Measurements from ENCODE around the gene PEX5.

Gene PEX5

DNA sequence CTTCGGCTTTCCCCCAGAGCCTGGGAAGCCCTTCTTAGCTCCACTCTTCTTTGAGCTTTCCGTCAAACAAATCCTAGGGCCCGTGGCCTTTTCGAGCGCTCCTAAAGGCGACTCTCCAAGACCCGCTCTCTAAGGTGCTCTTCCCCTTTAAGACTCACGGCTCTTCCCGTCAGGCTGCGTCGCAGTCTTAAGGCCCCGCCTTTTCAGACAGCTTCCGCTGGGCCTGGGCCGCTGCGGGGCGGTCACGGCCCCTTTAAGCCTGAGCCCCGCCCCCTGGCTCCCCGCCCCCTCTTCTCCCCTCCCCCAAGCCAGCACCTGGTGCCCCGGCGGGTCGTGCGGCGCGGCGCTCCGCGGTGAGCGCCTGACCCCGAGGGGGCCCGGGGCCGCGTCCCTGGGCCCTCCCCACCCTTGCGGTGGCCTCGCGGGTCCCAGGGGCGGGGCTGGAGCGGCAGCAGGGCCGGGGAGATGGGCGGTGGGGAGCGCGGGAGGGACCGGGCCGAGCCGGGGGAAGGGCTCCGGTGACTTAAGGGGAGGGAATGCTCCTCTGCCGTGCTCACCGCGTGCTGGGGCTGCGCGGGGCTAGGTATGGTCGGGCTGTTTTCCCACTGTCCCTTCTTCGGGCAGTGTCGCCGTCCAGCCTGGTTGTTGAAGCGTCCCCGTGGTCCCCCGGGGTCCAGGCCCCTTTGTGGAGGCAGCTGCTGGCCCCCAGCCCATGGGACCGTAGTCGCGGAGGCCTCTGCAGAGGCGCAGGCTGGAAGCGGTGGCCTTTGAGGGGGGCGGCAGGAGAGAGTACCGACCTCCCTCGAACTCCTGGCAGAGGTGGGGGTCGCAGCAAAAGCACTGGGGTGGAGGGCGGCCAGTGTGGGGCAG, at the start of gene PEX5:
PEX5 (plus strand) TSS at position 289 of the 870 bp plus-strand sequence. CDS start 692 bp downstream, outside the sequence.
- peak; percentile 50 for DNase-seq

DNA sequence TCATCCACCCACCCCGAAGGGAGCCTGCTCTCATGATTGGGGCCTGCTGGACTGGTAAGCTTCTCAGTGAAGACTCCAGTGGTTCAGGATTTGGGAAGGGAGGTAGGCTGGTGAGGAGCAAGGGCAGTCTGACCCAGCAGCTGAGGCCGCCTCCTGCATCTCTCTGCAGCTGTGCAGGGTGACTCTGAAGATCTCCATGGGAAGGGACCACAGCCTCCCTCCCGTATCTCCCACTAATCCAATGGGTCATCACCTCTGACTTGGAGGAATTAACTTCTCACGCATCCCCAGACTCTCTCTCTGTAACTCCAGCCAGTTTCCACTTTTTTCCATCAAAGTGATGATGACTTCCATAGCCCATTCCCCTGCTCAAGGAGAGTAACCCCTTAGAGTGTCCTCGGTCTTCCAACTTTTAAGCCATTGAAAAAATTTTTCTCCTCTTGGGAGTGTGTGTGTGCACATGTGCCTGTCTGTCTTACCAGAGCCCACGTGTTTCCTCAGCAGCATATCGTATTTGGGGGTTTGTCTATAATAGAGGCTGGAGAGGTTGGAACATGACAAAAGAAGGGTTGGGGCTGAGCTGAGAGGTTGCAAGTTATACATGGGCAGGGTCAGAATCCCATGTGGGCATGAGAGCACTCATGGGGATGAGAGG, 48.0 kb upstream of the PEX5 start:
- no peak for DNase-seq

DNA sequence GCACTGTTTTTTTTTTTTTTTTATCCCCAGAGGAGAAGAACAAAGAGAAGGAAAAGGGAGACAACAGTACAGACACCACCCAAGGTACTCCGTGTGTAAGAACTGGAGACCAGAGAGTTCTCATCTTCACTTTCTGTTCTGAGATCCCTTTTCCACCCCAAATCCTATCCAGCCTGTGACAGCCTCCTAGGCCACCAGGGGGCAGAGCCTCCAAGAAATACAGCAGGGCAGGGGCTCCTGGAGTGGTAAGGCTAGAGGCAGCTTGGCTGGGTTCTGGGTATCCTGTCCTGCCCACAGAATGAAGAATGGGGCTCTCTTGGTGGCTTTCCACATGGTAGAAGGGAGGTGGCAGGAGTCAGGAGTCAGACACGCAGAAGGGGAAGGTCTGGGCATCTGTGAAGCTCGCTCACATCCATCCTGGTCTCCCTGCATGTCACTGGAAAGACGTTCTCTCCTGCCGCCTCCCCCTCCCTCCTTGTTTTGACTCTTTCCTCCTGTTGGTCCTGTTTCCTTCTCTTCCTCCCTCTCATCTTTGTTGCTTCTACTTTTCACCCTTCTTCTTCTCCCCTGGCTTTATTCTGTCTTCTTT, 47.3 kb upstream of the PEX5 start:
- no peak for DNase-seq

DNA sequence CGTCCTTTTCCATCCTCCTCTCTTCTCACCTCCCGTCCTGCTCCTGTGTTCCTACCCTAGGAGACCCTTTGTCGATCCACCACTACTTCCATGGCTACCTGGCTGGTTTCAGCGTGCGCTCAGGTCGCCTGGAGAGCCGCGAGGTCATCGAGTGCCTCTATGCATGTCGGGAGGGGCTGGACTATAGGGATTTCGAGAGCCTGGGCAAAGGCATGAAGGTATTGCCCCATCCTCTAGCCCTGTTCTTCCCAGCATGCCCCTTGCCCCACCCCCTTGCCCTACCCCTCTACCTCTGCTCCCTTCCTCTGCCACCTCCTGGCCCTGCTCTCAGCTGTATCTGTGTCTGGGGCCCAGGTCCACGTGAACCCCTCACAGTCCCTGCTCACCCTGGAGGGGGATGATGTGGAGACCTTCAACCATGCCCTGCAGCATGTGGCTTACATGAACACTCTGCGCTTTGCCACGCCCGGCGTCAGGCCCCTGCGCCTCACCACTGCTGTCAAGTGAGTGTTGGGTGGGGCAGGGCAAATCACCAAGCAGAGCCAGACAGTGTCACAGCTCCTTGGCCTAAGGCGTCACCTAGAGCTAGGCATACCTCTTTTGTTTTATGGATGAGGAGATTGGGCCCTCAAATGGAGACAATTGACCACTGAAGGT, 46.5 kb upstream of the PEX5 start:
- DNase-seq: no peak

DNA sequence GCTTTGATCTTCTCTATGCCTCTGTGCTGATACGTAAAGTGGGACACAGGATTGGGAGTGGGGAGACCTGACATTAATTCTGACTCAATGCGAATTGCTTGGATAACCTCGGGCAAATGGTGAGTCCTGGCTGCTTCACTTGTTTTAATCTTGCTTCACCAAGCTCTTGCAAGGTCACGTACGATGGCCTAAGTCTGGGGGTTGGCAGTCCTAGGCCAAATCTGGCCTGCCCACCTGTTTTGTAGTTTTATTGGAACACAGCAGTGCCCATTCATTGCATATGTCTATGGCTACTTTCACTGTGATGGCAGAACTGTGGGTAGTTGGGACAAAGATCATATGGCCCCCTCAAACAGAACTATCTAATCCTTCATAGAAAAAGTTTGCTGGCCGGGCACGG, 45.9 kb upstream of the PEX5 start:
- no peak for DNase-seq

DNA sequence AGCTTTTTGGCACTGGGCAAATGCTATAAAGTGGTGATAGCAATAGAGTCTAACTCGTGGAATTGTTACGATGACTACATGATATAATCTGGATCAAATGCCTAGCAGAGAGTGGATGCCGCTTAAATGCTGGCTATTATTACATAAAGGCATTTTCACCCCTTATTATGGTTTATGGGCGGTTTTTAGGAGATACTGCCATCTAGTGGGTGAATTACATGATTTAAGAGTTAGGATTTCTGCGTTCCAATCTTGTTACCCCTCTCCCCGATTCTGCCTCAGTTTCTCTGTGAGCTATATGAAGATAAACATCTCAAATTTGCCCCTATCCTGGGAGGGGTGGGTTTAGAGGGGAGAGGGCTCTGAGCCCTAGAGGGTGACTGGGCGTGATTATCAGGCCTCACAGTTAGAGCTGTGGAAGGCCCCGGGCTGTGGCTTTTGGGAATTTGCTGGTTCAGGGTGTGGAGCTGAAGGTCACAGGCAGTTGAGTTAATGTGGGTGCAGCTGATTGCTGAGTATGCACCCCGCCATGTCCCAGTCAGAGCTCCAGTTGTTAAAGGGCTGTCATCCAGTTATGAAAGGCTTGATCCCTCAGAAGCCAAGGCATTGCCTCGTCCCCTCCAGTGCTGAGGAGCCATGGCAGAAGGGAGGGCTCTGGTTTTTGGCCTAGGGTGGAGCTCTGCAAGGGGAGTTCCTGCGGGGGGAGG, 44.9 kb upstream of the PEX5 start:
- no peak for DNase-seq

DNA sequence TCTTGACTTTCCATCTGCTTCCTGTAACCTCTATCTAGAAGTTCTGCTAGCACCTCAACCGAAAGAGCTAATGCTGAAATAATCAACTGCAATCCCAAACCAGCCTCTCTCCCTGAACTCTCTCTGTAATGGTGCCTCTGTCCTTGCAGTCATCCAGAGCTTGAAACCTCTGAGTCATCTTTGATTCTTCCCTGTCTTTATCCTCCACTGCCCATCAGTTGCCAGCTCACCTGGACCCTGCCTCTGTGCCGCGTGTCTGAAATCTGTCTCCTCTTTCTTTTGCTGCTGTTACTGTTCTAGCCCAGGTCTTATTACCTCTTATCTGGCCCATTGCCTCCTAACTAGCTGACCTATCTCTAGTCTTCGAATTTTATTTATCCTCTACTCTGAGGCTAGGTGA, 43.8 kb upstream of the PEX5 start:
- no peak for DNase-seq

DNA sequence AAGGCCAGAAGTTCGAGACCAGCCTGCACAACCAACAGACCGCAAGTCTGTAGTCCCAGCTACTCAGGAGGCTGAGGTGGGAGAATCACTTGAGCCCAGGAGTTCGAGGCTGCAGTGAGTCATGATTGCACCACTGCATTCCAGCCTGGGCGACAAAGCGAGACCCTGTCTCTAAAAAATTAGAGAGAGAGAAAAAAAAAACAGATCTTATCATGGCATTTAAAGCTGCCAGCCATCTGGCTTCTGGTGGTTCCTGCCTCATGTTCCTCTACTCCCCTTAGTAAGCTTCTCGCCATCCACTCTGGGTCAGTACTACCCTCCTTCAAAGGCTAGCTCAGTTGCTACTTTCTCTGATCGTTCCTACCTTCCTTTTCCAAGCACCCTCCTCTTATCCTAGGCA, 43.3 kb upstream of the PEX5 start:
- no peak for DNase-seq

DNA sequence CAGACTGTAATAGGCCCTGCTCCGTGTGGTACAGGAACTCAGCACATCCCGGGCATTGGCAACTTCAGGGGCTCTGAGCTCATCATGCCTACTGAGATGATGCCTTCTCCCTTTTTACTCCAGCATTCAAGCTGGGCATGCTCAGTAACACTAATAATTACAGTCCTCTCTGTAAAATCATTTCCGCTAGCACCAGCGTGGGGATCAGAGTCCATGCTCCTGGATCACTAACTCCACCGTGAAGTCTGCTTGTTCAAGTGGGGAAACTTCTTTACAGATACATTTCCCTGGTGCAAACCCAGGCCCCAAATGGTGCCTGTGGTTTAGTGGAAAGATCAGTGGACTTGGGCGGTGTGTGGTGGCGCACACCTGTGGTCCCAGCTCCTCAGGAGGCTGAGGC, 42.6 kb upstream of the PEX5 start:
- no peak for DNase-seq

DNA sequence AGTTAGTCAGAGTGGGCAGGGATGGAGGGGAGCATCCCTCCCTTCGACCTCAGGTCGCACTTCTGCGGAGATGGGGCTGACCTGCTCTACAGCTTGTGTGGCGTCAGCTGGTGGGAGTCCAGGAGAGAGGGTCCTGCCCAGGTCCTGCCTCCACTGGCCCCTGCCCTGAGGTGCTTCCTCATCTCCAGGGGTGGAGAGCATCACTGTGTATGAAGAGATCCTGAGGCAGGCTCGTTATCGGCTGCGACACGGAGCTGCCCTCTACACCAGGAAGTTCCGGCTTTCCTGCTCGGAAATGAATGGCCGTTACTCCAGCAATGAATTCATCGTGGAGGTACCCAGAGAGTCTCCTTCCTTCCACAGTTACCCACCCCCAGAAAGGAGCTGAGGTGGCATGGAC, 39.1 kb upstream of the PEX5 start:
- DNase-seq: no peak

DNA sequence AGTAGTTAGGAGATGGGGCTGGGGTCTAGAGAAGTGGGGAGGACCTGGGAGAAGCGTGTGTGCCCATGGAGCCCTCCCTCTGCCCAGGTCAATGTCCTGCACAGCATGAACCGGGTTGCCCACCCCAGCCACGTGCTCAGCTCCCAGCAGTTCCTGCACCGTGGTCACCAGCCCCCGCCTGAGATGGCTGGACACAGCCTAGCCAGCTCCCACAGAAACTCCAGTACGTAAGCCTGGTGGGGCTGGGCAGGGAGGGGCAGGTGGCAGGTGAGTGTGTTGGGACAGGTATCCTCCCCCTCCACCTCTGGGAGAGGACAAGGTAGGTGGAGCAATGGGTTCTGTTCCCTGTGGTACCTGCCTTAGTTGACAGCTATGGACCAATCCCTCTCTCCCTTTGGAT, 38.6 kb upstream of the PEX5 start:
- DNase-seq: no peak

DNA sequence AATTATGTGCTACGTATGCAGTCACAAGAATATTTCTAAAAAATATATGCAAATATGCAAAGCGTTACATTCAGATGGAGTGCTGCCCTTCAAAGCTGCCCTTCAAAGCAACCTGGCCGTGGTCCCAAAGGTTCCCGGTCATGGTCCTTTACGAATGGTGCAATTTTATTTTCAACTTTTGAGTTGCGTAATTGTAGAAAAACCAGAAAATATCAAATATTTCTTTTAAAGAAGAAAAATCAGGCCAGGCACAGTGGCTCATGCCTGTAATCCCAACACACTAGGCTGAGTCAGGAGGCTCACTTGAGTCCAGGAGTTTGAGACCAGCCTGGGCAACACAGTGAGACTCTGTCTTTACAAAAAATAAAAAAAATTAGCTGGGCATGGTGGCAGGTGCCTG, 38.0 kb upstream of the PEX5 start:
- no peak for DNase-seq

DNA sequence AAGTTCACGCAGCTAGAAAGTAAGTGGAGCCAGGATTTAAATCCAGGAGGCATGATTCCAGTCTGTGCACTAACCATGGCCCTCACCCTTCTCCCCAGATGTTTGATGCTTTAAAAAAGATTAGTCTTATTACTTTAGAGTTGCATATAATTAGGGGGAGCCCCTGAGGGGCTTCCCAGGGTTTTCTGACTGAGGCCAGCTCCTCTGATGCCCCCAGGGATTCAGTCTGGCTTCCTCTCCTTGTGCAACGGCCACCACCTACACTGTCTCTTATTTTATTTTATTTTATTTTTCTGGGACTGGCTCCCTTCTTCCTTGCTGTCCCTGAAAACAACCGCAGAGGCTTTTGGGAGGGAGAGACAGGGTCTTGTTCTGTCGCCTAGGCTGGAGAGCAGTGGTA, 36.7 kb upstream of the PEX5 start:
- DNase-seq: no peak

DNA sequence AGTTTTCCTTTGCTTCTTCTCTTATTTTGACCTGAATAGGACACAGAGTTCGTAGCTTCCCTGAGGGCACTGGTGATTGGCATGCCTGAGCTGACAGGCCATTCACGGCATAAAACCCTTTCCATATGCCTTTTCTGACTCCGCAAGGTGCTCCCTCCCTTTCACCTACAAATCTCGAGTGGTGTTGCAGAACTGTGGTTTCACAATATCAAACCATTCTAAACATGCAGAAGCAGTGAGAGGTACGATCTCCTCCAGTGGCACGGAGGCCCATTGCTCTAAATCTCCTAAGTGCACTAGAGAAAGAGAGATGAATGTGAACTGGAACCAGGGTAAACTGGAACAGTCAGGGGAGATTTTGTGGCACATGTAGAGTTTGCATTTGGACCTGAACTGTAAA, 35.4 kb upstream of the PEX5 start:
- no peak for DNase-seq

DNA sequence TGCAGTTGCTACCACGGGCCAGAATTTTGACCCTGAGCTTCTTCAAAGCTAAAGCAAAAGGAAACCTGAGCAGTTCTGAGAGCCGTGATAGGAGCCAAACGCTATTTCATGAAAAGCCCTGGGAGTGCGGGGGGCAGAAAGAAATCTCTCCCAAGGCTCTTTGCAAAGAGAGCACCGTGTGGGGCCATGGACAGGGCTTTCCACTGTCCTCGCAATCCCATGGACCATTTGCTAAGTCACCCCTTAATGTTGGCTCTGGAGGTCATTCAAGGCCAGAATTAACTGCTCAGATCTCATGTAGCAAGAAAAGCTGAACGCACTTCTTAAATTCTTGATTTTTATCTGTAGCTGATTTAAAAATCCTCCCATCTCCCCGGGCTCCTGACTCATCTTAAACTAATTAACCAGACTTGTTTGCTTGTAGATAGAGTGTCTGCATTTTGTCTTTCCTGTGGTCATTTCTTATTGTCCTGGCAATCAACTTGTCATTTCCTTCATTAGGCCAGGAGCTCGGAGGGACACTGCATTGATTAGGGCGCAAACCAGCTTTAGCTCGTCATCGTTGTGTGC, 34.5 kb upstream of the PEX5 start:
- no peak for DNase-seq

DNA sequence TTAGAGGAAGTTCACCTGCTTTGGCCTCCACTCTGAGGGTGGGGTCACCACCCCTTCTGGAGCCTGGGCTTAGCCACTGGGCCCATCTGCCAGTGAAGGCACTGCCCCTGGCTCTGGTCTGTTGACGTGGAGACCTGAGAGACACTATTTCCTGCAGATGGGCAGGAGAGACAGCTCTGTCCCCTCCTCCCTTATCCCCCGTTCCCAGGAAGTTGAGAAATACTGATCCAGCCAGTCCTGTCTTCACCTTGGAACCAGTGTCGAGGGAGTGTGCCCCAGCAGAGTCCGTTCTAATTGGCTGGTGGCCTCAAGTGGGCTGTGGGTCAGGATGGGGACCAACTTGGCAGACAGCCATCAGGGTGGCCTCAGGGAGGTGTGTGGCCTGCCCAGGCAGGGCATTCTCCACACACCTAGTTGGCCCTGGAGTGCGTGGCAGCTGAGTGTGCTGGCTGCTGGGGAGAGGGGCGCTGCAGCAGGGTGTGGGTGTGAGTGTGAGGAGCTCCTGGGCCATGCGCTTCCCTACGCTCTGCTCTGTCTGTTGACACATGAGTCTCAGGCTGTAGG, 33.9 kb upstream of the PEX5 start:
- DNase-seq: no peak

DNA sequence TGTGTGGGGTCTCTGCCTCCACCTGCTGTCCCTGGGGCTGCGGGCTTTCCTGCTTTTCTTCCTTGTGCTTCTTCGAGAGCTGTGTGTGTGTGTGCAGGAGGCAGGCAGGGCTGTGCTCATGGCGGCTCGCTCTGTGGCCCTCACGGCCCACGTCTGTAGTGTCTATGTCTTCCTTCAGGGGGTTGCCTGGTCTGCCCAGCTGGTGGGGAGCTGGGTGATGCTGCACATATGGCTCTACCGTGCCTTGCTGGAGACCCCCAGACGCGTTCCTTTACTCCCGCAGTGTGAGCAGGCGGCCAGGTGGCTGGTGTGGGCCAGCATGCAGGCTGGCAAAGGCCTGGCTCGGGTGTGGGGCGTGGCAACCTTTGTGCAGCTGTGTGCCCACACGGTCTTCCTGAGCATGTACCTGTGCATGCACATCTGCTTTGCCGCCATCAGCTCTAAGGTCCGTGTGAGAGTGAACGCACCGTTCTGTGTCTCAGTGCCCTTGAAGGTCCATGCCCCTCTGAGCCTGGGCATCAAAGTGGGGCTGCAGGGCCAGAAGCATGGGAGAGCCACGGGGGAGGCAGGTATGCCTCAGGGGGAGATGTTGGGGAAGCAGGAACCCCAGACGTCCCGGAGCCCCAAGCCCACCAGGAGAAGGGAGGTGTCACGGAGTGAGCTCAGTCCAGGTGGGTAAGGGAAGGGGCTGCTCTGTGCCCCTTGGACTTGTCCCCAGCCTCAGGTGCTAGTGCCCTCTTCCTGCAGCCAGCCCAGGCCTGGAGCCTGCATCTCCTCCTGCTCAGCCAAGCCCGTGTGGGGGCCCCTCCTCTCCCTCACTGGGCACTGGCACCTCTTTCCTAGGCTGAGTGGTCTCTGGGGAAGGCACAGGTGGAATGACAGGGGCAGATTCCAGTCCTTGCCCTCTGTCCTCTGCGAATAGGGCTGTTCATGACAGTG, 33.0 kb upstream of the PEX5 start:
- DNase-seq: no peak

DNA sequence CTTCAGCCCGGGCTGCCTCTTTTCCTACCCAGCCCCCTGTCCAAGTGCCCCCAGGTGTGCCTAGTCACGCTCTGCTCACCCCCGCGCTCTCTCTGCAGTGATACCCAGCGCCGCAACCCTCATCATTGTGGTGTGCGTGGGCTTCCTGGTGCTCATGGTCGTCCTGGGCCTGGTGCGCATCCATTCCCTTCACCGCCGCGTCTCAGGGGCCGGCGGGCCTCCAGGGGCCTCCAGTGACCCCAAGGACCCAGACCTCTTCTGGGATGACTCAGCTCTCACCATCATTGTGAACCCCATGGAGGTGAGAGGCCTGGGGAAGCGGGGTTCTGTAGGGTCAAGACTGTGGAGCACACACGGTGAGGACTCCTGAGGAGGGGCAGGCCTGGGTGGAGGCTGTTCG, 32.1 kb upstream of the PEX5 start:
- DNase-seq: no peak

DNA sequence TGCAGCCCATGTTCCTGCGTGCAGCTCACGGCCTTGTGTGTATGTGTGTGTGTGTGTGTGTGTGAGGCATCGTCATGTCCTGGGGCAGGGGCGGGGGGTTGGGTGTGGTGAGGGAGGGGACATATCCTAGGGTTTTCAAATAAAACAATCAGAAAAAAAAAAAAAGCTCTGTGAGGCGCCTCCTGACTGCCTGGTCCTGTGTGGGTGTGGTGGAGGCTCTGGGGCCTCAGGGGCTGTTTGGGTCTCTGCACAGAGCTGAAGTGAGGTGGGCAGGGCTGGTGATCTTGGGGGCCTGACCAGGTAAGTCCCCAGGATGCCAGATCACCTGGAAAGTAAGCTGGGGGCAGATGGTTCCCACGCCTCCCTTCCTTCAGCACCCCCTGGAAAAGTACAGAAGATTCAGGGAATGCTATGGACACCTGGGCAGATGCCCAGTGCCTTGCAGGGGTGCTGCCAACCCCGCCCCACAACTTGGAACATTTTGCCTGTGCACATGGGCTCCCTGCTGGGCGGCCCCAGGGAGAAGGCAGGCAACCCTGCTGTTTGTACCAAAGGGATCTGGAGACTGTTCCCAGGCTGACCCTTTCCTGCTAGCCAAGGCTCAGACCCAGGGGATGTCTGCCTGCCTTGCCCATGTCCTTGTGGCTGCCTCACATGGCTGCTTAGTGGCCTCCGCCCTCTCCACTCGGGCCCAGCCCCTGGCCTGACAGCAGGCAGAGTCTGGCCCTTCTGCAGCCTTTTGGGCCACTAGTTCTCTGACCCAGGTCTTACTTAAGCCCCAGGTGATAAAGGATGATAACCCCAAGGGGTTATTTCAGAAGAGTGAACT, 30.5 kb upstream of the PEX5 start:
- no peak for DNase-seq

DNA sequence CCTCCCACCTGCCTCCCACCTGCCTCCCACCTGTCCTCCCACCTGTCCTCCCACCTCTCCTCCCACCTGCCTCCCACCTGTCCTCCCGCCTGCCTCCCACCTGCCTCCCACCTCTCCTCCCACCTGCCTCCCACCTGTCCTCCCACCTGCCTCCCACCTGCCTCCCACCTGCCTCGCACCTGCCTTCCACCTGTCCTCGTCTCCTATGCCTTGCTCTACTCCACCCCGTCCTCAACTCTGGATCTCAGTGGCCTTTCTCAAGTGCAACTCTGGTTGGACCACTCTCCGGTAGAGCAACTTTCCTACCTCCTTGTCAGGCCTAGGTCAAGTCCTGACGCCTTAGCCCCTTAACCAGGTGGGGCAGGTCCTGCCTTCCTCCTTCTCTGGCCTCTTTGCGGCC, 29.3 kb upstream of the PEX5 start:
- DNase-seq: no peak

All from cortex of kidney (tissue), 1 donor.